ENCODE measurements around the gene HEBP2.
"Not testable (repeated sequence)": the region's sequence is repeated elsewhere in the genome, so short reads cannot be mapped to it uniquely, and the experiment has no call there.

HEBP2 gene

DNA sequence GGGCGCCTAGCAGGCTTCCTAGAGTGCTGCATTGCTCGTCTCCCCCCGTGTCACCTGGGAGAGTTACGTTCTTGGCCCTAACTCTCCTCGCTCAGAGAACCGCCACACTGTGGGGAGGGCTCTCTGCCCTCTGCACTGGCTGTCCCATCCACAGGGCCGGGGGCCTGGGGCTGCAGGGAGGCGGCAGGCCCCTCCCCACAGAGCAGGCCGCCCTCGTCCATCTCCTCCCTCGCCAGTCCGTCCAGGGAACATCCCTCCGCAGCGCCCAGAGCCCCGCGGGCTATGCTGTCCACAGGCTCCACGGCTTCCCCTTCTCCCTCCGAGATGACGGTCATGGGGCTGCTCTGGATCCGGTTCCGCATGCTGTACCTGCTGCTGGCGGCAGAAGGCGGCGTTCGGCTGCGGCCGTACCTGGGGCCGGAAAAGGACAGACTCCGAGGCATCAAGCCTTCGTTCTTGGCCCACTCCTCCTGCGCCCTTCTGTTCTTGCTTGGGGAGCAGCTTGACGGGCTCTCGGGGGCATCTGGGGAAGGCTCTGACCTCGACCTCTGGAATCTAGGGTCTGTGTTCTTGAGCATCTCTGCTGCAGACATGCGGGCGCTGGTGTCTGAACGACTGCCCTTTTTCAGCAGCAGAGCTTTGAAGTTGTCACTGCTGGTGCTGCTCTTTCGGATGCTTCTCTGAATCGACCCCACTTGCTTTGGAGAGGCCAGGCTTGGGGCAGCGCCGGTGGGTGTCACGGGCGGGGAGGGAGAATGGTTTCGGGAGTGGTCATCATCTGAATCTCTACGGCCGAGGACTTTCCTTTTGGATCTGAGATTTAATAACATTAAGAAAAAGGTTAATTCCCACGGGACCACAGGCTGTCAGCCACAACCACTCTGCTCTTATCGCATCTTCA lies 20.2 kb downstream of the HEBP2 start:
- ATAC-seq (ENCODE audit: insufficient read depth, low read depth), result no peak
- H3K4me2 ChIP-seq (ENCODE audit: insufficient read depth, low read length), result no peak overlapping the region

DNA sequence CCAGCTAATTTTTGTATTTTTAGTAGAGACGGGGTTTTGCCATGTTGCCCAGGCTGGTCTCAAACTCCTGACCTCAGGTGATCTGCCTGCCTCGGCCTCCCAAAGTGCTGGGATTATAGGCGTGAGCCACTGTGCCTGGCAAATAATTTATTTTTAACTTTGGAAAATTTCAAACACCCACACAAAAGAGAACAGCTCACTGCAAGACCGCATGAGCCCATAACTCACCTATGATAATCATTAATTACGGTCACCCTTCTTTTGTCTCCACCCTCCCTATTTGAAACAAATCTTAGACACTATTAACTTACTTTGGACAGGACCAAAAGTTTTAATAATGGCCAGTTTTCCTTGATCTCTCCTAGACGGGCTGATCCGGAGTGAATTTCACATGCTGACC lies 21.2 kb downstream of the HEBP2 start:
- H2AFZ ChIP-seq (ENCODE audit: low read depth, low read length); H3K27me3 ChIP-seq (ENCODE audit: insufficient read depth, low read length, poor library complexity); H4K20me1 ChIP-seq (ENCODE audit: insufficient read depth, low read length); H3K79me2 ChIP-seq (ENCODE audit: insufficient read depth, low read length); DNase-seq; H3K4me1 ChIP-seq (ENCODE audit: insufficient read depth, low read length); ATAC-seq (ENCODE audit: insufficient read depth, low read depth); H3K36me3 ChIP-seq (ENCODE audit: insufficient read depth, low read length); H3K27ac ChIP-seq (ENCODE audit: low read length); H3K9me3 ChIP-seq (ENCODE audit: insufficient read depth, low read length, severe bottlenecking); H3K9ac ChIP-seq (ENCODE audit: low read depth, low read length); H3K4me3 ChIP-seq (ENCODE audit: low read depth in 1 of 2, low read length in 2 of 2); H3K4me2 ChIP-seq (ENCODE audit: insufficient read depth, low read length): not testable (repeated sequence)

More for the DNA sequence above, 20.2 kb downstream of the HEBP2 start:
- H3K27ac ChIP-seq (ENCODE audit: low read length), result no peak overlapping the region
- no peaks in the 10 kb centered on the region for H3K79me2 ChIP-seq (ENCODE audit: insufficient read depth, low read length)
- H3K27me3 ChIP-seq (ENCODE audit: insufficient read depth, low read length, poor library complexity), result no peaks in the 10 kb centered on the region
- H3K4me1 ChIP-seq (ENCODE audit: insufficient read depth, low read length), result no peaks in the 10 kb centered on the region
- H3K9ac ChIP-seq (ENCODE audit: low read depth, low read length), result no peak overlapping the region
- no peak overlapping the region for H2AFZ ChIP-seq (ENCODE audit: low read depth, low read length)
- no peak for DNase-seq
- no peaks in the 10 kb centered on the region for H3K36me3 ChIP-seq (ENCODE audit: insufficient read depth, low read length)
- H3K9me3 ChIP-seq (ENCODE audit: insufficient read depth, low read length, severe bottlenecking), result no peaks in the 10 kb centered on the region
- H3K4me3 ChIP-seq (ENCODE audit: low read depth in 1 of 2, low read length in 2 of 2), result no peak overlapping the region
- TF ChIP-seq, protein P1, sequence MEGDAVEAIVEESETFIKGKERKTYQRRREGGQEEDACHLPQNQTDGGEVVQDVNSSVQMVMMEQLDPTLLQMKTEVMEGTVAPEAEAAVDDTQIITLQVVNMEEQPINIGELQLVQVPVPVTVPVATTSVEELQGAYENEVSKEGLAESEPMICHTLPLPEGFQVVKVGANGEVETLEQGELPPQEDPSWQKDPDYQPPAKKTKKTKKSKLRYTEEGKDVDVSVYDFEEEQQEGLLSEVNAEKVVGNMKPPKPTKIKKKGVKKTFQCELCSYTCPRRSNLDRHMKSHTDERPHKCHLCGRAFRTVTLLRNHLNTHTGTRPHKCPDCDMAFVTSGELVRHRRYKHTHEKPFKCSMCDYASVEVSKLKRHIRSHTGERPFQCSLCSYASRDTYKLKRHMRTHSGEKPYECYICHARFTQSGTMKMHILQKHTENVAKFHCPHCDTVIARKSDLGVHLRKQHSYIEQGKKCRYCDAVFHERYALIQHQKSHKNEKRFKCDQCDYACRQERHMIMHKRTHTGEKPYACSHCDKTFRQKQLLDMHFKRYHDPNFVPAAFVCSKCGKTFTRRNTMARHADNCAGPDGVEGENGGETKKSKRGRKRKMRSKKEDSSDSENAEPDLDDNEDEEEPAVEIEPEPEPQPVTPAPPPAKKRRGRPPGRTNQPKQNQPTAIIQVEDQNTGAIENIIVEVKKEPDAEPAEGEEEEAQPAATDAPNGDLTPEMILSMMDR (IDR thresholded peaks at IDR 0.05; ENCODE audit: borderline replicate concordance, extremely low read depth, low read length, poor library complexity, severe bottlenecking), result no peak
- no peak for TF ChIP-seq EZH2 (IDR thresholded peaks at IDR 0.05; ENCODE audit: borderline replicate concordance, low read depth, low read length, severe bottlenecking)
- H4K20me1 ChIP-seq (ENCODE audit: insufficient read depth, low read length), result no peaks in the 10 kb centered on the region

DNA sequence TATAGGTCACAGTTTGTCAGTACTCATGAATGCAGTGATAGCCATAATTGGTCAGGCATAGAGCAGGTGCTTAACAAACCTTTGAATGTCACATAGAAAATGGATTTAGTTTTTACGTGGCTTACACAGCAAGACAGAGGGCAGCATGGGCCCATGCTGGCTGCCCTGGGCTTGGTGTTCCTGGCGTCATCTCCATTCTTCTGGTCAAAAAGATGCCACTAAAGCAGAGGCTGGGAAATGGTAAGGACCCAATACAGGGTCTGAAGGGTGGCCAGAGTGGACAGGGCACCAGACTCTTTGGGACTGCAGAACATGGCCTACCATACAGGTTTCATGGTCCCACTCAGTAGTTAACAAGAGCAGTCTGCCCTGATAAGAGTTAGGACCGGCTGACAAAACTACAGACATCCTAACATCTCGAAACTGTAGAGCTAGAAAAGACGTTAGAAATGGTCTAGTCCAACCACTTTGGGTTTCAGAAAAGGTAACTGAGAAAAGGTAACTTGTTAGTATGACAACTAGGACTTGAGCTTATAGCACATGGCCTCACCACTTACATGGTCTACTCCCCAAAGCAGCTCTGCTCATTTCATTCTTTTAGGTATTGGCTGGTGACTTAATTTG lies 22.6 kb downstream of the HEBP2 start:
- H3K9me3 ChIP-seq (ENCODE audit: insufficient read depth, low read length, severe bottlenecking), result no peaks in the 10 kb centered on the region
- no peaks in the 10 kb centered on the region for H4K20me1 ChIP-seq (ENCODE audit: insufficient read depth, low read length)
- H3K27ac ChIP-seq (ENCODE audit: low read length), result no peak overlapping the region
- no peaks in the 10 kb centered on the region for H3K27me3 ChIP-seq (ENCODE audit: insufficient read depth, low read length, poor library complexity)
- H3K4me1 ChIP-seq (ENCODE audit: insufficient read depth, low read length), result no peaks in the 10 kb centered on the region
- no peak for DNase-seq
- no peak overlapping the region for H2AFZ ChIP-seq (ENCODE audit: low read depth, low read length)
- no peak overlapping the region for H3K4me3 ChIP-seq (ENCODE audit: low read depth in 1 of 2, low read length in 2 of 2)
- no peaks in the 10 kb centered on the region for H3K79me2 ChIP-seq (ENCODE audit: insufficient read depth, low read length)
- no peak for ATAC-seq (ENCODE audit: insufficient read depth, low read depth)
- no peaks in the 10 kb centered on the region for H3K36me3 ChIP-seq (ENCODE audit: insufficient read depth, low read length)
- no peak overlapping the region for H3K4me2 ChIP-seq (ENCODE audit: insufficient read depth, low read length)
- no peak overlapping the region for H3K9ac ChIP-seq (ENCODE audit: low read depth, low read length)
- TF ChIP-seq, protein P1 (IDR thresholded peaks at IDR 0.05; ENCODE audit: borderline replicate concordance, extremely low read depth, low read length, poor library complexity, severe bottlenecking), result no peak
- TF ChIP-seq EZH2 (IDR thresholded peaks at IDR 0.05; ENCODE audit: borderline replicate concordance, low read depth, low read length, severe bottlenecking), result no peak

DNA sequence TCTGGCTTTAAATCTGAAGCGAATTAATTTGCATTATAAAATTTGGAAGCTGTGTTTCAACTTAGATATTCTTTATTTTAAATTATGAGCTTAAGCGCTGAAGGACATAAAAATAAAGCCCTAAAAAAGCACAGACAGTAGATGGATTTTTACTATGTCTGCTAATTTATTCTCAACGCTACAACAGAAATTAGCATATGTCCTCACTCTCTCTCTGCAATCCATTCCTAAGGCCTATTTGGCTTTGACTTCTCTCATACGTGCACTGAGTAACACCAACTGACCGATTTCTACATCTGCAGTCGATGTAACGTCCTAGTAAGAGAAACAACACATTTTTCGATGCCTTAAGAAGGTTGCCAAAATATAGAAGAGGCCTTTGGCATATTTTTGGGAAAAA lies 23.7 kb downstream of the HEBP2 start:
- Histone ChIP-seq H3K36me3 (ENCODE audit: insufficient read depth, low read length) (no peaks in the 10 kb centered on the region), H2AFZ (ENCODE audit: low read depth, low read length) (no peak overlapping the region), H3K9ac (ENCODE audit: low read depth, low read length) (no peak overlapping the region), H3K79me2 (ENCODE audit: insufficient read depth, low read length) (no peaks in the 10 kb centered on the region), H3K9me3 (ENCODE audit: insufficient read depth, low read length, severe bottlenecking) (no peaks in the 10 kb centered on the region), H3K27me3 (ENCODE audit: insufficient read depth, low read length, poor library complexity) (no peaks in the 10 kb centered on the region), H3K27ac (ENCODE audit: low read length) (no peak overlapping the region), H3K4me2 (ENCODE audit: insufficient read depth, low read length) (no peak overlapping the region), H3K4me1 (ENCODE audit: insufficient read depth, low read length) (no peaks in the 10 kb centered on the region), H3K4me3 (ENCODE audit: low read depth in 1 of 2, low read length in 2 of 2) (no peak overlapping the region), H4K20me1 (ENCODE audit: insufficient read depth, low read length) (no peaks in the 10 kb centered on the region)
- no peak for TF ChIP-seq EZH2 (IDR thresholded peaks at IDR 0.05; ENCODE audit: borderline replicate concordance, low read depth, low read length, severe bottlenecking)
- TF ChIP-seq, protein P1 (IDR thresholded peaks at IDR 0.05; ENCODE audit: borderline replicate concordance, extremely low read depth, low read length, poor library complexity, severe bottlenecking), result no peak
- DNase-seq, result no peak
- ATAC-seq (ENCODE audit: insufficient read depth, low read depth), result no peak

All from DND-41 (cell line).